ENCODE data around the gene ANXA9.

The ANXA9 gene

GRCh38 chr1:151026460-151026859 is 44.4 kb downstream of the ANXA9 start:
- no peak for TF ChIP-seq CTCF (IDR thresholded peaks at IDR 0.05; ENCODE audit: low read depth, low read length)
- no peaks in the 10 kb centered on the region for H3K9me3 ChIP-seq (ENCODE audit: insufficient read depth, low read length)

GRCh38 chr1:151032164-151032563 is 50.1 kb downstream of the ANXA9 start:
- Histone ChIP-seq H3K9ac (ENCODE audit: low read length) (no peak overlapping the region), H3K4me3 (ENCODE audit: low read length) (no peak overlapping the region), H3K4me1 (ENCODE audit: low read length) (no peaks in the 10 kb centered on the region), H3K79me2 (ENCODE audit: low read length) (no peaks in the 10 kb centered on the region), H3K36me3 (replicated peaks; ENCODE audit: low read depth, low read length) (peaks cover 15% of the 10 kb centered on the region), H4K20me1 (ENCODE audit: insufficient read depth, low read length) (no peaks in the 10 kb centered on the region), H3K9me3 (ENCODE audit: insufficient read depth, low read length) (no peaks in the 10 kb centered on the region), H3K27me3 (ENCODE audit: low read depth, low read length) (no peaks in the 10 kb centered on the region), H2AFZ (ENCODE audit: low read depth, low read length) (no peak overlapping the region), H3K4me2 (ENCODE audit: low read length) (no peak overlapping the region), H3K27ac (ENCODE audit: low read length) (no peak overlapping the region)
- TF ChIP-seq CTCF (IDR thresholded peaks at IDR 0.05; ENCODE audit: low read depth, low read length) (no peak), EZH2phosphoT487 (IDR thresholded peaks at IDR 0.05; ENCODE audit: low read depth) (no peak)

More at GRCh38 chr1:151026460-151026859, 44.4 kb downstream of the ANXA9 start:
- no peak overlapping the region for H3K4me2 ChIP-seq (ENCODE audit: low read length)
- H3K9ac ChIP-seq (ENCODE audit: low read length), result no peak overlapping the region
- no peaks in the 10 kb centered on the region for H4K20me1 ChIP-seq (ENCODE audit: insufficient read depth, low read length)
- no peaks in the 10 kb centered on the region for H3K27me3 ChIP-seq (ENCODE audit: low read depth, low read length)
- H3K4me3 ChIP-seq (ENCODE audit: low read length), result no peak overlapping the region
- H3K79me2 ChIP-seq (ENCODE audit: low read length), result no peaks in the 10 kb centered on the region
- H3K27ac ChIP-seq (ENCODE audit: low read length), result no peak overlapping the region
- H2AFZ ChIP-seq (ENCODE audit: low read depth, low read length), result no peak overlapping the region
- peaks cover 14% of the 10 kb centered on the region for H3K36me3 ChIP-seq (replicated peaks; ENCODE audit: low read depth, low read length)
- no peaks in the 10 kb centered on the region; the same call in 1 of the 2 replicates for H3K4me1 ChIP-seq (ENCODE audit: low read length)

GRCh38 chr1:151035167-151035566 is 53.1 kb downstream of the ANXA9 start:
- H3K4me3 ChIP-seq (ENCODE audit: low read length), result no peak overlapping the region
- H4K20me1 ChIP-seq (ENCODE audit: insufficient read depth, low read length), result no peaks in the 10 kb centered on the region
- H3K9ac ChIP-seq (ENCODE audit: low read length), result no peak overlapping the region
- no peak overlapping the region for H2AFZ ChIP-seq (ENCODE audit: low read depth, low read length)
- peaks cover 4% of the 10 kb centered on the region for H3K36me3 ChIP-seq (replicated peaks; ENCODE audit: low read depth, low read length)
- no peaks in the 10 kb centered on the region for H3K79me2 ChIP-seq (ENCODE audit: low read length)
- no peak overlapping the region for H3K27ac ChIP-seq (ENCODE audit: low read length)
- no peaks in the 10 kb centered on the region for H3K9me3 ChIP-seq (ENCODE audit: insufficient read depth, low read length)
- no peak overlapping the region for H3K4me2 ChIP-seq (ENCODE audit: low read length)
- H3K27me3 ChIP-seq (ENCODE audit: low read depth, low read length), result no peaks in the 10 kb centered on the region
- no peaks in the 10 kb centered on the region for H3K4me1 ChIP-seq (ENCODE audit: low read length)
- TF ChIP-seq CTCF (IDR thresholded peaks at IDR 0.05; ENCODE audit: low read depth, low read length) (no peak), EZH2phosphoT487 (IDR thresholded peaks at IDR 0.05; ENCODE audit: low read depth) (no peak)

- peaks cover 4% of the 10 kb centered on the region for H3K36me3 ChIP-seq (replicated peaks; ENCODE audit: low read depth, low read length)
- no peak within 1 kb of the TSS for H2AFZ ChIP-seq (ENCODE audit: low read depth, low read length)
- no peak within 1 kb of the TSS for H3K9ac ChIP-seq (ENCODE audit: low read length)
- no peaks in the 10 kb centered on the region for H3K9me3 ChIP-seq (ENCODE audit: insufficient read depth, low read length)
- no peak within 1 kb of the TSS for H3K4me2 ChIP-seq (ENCODE audit: low read length)
- H3K4me1 ChIP-seq (ENCODE audit: low read length), result no peaks in the 10 kb centered on the region
- H3K27me3 ChIP-seq (ENCODE audit: low read depth, low read length), result no peaks in the 10 kb centered on the region
- H3K79me2 ChIP-seq (ENCODE audit: low read length), result no peaks in the 10 kb centered on the region
- H3K4me3 ChIP-seq (ENCODE audit: low read length), result no peak within 1 kb of the TSS
- H4K20me1 ChIP-seq (ENCODE audit: insufficient read depth, low read length), result no peaks in the 10 kb centered on the region
- no peak within 1 kb of the TSS for H3K27ac ChIP-seq (ENCODE audit: low read length)
- TF ChIP-seq CTCF (IDR thresholded peaks at IDR 0.05; ENCODE audit: low read depth, low read length), result no peak
- TF ChIP-seq EZH2phosphoT487 (IDR thresholded peaks at IDR 0.05; ENCODE audit: low read depth), result no peak
These were observed 54.3 kb downstream of the ANXA9 start, which contains the start of gene BNIPL for GRCh38 chr1:151036356-151036755. Gene BNIPL, plus strand, starts transcription at chr1:151036586. Its CDS starts 140 bp downstream, at chr1:151036726.

All from OCI-LY3 (cell line).